Measurements from ENCODE around the gene ABHD17A.
A peak's percentile ranks its signal among the peaks of the same experiment; 100 is the strongest.
"Not testable (repeated sequence)": the region's sequence is repeated elsewhere in the genome, so short reads cannot be mapped to it uniquely, and the experiment has no call there.

The ABHD17A gene

DNA sequence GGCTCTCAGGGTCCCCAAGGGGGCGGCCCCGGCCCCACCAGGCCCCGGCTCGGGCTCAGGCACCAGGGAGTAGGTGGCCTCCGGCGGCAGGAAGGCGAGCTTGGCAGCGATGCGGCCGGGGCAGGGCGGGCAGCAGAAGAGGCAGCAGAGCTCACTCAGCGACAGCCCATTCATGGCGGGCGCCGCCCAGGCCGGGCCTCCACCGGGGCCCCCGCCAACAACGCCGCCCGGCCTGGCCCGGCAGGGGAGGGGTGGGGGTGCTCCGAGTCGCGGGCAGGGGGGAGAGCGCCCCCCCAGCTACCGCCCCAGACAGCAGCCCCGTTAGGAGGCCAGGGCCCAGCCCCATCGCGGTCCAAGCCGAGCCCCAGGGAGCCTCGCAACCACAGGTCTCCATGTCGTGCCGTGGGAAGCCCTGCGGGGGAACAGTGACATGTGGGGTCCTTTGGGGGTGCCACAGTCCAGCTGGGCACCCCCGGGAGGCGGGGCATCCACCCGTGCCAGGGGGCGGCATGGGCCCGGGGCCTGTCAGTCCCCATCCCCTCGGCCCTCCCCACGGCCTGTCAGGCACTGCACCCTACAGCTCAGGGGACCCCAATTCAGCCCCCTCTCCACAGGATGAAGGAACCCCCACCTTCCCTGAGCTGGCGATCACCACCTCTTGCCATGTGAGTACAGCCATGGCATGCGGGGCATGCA is 3.8 kb downstream of the ABHD17A start:
- DNase-seq (ENCODE audit: low read depth) = not testable (repeated sequence)

DNA sequence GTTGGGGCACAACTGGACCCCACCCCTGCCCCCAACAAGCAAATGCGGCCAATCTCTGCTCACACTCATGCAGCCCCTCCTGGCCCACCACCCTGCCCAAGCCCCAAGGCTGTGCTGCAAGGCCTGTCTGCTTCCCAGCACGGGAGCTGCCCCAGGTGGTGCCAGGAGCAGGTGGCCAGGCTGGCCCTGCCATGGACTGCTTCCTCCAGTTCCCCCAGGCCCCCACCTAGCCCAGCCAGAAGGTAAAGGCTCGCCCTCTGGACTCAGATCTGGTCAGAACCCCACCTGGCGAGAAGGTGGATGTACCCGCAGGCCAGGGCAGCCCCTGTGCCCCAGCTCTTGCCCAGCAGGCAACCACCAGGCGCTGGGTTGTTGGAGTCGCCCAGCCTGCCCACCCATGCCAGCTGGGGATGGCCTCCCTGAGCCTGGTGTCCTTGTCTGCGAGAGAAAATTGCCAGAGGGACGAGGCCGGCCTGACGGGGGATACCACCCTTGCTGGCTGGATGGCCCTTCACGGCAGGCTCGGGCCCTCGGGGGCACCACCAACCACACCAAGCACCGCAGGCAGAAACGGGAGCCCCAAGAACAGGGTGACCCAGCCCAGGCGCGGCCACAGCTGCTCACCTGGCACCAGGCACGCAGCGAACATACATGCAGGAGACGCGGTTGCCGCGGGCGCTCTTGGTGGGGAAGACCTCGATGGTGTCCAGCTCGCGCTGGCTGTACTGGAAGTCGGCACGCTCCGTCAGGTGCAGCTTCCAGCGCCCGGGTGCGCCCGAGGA is 4.5 kb downstream of the ABHD17A start:
- DNase-seq (ENCODE audit: low read depth) = no peak

DNA sequence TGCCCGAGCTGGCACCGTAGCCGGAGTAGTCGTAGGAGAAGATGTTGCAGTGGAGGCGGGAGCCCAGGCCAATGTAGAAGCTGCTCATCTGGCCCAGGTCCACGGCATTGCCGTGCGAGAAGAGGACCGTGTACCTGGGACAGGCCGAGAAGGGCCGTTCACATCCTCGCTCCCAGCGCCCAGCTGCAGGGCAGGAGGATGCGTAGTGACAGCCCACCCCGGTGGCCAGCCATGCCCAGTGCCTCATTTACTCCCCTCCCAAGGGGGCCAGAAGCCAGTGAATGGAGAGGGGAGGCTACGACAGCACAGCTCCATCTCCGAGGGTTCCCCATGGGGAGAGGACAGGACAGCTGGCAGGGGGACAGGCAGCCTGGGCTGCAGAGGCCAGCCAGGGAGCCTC is 5.3 kb downstream of the ABHD17A start:
- DNase-seq (ENCODE audit: low read depth) = not testable (repeated sequence)

DNA sequence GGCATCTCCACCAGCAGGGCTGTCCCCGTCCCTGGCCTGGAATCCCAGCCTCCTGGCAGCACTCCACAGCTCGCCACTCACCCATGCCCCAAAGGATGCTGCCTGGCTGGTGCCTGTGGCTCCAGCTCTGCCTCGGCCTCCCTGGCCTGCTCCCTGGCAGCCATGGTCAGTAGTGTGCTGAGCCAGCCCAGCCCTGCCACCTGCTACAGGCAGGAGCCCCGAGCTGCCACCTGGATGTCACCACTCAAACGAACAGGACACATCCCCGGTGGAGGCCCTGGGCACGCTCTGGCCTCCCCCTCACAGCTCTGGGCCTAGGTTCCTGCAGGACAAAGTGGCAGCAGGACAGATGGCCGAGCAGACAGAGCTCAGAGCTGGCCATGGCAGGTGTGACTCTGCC is 6.7 kb downstream of the ABHD17A start:
- DNase-seq (ENCODE audit: low read depth) = not testable (repeated sequence)

DNA sequence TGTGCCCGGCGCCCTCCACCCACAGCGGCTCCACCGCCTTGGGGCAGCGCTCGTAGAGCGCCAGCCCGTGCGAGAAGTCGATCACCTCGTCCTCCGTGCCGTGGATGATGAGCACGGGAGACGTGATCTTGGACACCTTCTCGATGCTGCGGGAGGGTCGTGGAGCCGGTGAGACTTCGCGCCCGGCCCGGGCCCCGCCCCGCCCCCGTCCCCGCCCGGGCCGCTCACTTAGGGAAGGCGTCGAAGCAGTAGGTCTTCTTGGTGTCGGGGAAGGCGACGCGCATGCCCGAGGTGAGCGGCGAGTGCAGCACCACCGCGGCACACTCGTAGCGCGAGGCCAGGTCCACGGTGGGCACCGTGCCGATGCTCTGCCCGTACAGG is 8.0 kb downstream of the ABHD17A start:
- not testable (repeated sequence) for DNase-seq (ENCODE audit: low read depth)

DNA sequence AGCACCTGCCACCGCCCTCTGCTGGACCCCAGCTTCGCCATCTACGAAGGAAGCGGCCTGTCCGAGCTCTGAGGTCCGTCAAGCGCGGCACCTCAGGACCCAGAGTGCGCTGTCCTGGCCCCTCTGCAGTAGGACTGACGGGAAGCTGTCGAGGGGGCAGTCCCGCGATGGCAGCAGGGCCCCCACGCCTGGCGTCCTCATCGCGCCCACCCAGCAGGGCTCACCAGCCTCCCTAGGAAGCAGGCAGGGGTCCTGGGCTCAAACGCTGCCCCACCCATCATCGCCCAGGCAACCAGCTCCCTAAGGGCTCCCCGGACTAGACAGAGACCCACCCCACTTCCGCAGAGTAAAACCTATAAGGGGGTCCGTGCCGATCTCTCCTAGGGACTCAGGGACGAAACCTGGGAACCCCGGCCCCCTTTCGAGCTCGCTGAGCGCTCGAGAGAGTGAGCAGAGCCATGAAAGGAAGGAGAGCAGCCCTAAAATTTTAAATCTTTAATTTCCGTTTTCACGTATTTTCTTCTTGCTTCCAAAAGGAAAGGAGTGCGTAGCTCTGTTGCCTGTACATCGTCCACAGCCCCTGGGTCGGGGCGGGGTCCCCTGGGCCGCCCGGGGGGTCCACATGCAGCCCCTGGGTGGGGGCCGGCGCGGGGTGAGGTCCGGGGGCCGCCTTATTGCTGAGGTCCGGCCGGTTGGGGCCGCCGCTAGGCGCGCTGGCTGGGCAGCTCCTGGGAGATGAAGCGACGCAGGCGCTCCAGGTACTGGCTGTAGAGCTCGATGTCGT is 8.6 kb downstream of the ABHD17A start:
- DNase-seq (ENCODE audit: low read depth) = not testable (repeated sequence)

DNA sequence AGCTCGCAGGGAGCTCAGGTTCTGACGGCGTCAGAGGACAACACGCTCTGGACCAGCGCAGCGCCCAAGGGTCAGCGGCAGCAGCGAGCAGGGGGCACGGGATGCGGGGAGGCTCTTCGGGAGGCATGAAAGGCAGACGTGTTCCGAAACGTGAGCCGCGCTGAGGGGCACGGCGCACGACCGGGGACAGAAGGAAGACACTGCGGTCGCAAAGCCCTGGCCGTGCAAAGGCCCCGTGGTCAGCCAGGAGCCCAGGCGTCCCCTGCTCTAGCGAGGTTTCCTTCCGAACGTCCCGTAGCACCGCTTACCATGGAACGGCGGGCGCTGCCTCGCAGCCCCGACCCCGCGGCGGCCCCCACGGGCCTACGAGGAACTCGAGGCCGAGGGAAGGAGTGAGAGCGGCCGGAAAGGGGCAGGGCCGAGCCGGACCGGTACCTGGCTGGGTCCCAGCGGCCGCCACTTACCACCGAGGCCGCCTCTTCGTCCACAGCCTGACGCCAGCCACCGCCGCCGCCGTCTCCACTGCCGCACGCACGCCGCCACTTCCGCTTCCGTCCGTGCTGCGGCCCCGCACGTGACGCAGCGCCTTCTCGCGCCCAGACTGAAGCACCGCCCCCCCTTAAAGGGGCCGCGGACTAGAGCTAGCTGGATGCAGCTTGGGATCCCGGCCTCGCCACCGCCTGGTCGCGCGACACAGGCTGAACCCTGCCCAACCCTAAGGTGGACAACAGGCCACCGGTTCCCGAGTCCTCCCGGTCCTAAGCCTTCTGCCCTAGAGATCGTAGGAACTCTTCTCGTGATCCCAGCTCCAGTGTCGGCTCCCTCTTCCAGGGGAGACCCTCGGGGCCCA is 9.4 kb downstream of the ABHD17A start:
- DNase-seq (ENCODE audit: low read depth) = peak; percentile 79

DNA sequence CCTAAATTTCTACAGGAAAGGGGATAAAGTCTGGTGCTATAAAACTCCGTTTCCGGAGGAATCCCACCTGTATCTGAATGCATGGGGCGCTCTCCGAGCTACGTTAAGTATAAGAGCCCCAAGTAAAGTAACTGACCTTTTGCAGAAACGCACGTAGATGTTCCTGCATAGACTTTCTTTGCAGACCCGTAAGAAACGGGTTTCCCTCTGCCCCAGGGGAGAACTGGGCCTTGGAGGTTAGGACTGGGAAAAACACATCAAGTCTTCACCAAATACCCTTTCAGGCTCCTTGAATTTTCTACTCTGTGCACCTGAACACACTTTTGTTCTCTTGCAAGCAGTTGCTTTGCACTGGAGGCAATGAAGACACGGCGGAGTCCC is 10.0 kb downstream of the ABHD17A start:
- not testable (repeated sequence) for DNase-seq (ENCODE audit: low read depth)

DNA sequence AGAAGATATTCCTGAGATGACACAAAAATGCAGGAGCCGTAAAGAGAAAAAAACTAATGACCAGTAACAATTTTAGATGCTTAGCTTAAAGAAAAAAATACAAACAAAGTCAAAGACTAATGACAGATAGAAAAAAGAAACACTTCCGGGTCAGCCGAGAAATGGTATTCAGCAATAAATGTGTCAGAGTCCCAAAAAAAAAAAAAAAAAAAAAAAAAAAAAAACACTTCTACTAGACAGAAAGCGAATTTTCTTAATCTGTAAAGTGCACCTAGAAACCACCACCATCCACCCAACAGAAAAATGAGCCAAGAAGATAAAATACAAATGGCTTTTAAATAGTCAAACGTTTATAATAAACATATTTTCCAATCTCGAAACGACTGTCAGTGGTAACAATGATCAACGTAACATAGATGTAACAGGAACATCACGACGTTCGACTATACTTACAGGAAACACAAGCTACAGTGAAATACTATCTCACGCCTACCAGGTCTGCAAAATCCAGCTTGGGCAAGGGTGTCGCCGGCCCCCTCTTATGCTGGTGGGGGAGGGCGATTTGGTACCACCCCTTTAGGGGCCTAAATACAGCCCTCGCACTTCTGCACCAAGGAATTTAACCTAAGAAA is 10.6 kb downstream of the ABHD17A start:
- DNase-seq (ENCODE audit: low read depth) = no peak

DNA sequence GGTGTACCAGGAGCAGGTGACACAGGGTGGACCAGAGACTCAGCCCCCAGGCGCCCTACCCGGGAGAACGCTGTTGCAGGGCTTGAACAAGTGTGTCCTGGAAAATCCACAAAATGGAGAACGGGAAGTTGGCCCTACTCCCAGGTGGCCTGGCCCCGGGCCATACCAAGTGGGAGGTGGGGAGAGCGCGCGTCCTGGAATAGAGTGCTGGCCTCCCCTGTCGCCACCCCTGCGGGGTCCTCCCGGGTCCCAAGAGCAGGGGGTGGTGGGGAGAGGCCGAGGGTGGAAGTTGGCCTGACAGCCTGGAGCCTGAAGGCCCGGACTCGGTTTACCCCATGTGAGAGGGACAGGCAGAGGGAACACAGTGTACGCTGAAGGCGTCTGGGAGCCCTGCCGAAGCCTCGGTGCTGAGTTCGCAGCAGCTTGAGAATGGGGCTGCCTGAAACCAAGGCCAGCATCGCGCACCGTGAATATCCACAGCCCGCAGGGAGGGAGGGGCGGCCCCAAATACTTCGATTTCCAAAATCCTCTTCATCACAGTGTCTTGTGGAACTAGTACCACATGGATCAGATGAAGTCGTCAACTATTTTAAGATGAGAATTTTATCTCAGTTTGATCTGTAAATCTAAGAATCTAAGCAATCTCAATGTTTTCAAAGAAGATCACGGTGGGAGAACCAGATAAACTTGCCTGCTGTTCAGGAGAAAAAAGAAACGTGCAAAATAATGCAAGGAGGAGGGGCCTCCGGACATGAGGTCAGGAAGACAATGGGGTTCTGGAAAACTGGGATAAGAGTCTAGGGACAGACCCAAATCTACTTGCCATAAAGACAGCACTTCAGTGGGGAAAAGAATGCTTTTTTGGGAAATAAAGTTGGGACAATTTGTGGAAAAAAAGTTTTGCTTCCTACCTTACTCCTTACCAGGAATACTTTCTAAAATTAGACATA is 11.5 kb downstream of the ABHD17A start:
- DNase-seq (ENCODE audit: low read depth) = no peak

DNA sequence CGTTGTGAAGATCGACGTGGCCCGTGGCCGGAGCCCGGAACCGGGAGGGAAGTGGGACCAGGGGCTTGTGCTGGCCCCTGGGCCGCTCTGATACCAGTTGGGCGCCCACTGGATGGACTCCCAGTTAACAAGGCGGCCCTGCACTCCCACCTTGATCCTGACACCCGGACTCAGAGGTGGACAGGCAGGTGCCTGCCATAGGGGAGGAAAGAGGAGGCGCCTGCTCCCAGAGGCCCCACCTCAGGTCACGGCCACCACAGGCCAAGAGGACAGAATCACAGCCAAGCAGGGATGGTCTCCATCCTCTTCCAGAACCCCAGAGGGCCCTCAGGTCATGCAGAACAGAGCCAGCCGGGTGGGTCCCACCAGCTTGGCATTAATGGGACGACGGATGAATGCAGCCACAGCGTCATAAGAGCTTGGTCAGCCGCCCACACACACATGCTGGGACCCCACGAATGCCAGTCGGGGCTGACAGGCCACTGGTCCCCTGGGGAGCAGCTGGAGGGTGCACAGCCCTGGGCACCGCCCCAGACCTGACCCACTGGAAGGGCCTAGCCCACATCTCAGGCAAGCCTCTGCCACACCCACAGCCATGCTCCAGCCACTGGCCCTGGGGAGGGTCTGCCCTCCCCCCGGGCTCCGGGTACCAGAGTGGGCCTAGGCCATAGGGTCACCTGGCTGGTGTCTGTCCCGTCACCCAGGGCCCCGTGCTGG is 12.3 kb downstream of the ABHD17A start:
- DNase-seq (ENCODE audit: low read depth) = no peak

DNA sequence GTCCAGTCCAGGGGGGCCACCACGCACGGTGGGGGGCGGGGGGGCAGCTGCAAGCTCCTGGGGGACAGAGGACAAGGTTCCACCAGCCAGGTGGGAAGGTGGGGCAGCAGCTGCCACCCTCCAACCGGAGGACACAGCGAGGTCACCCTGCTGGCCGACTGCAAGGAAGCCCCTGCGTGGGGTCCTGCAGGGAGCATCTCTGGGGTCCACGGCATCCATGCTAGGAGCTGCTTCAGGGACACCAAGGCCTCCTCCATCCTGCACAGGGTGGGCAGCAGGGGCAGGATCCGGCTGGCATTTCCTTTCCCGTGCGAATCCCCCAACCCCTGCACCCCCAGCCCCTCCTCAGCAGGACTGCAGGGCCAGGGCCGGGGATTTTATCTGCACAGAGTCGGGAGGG is 13.7 kb downstream of the ABHD17A start:
- DNase-seq (ENCODE audit: low read depth) = no peak

DNA sequence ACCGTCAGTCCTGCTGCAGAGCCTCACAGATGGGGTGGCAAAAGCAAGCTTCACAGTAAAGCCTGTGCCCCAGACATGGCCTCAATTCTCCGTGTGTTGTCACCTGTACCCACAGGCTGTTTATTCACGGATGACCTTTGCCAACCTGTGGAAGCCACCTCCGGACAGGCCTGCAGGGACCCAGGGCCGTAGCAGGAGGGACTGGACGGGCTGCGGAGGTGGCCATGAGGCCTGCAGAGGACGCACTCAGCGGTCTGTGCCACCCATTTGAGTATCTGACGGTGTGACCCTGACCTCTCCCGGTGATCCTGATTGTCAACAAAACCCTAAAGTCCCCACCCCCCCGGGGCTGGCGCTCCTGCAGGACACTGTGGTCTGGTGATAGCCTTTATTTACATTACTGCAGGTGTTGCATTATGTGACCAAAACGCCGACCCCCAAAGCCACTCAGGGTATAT is 14.1 kb downstream of the ABHD17A start:
- DNase-seq (ENCODE audit: low read depth) = no peak

DNA sequence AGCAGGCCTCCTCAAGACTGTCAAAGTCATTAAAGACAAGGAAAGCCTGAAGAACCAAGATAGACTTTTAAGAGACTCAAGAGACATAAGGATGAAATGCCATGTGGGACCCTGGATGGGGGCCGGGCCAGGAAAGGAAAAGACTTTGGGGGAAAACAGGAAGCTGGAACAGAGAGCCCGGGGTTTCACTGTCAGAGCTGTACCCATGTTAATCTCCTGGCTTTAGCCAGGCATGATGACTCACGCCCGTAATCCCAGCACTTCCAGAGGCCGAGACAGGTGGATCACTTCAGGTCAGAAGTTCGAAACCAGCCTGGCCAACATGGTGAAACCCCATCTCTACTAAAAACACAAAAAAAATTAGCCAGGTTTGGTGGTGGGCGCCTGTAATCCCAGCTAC is 16.3 kb downstream of the ABHD17A start:
- DNase-seq (ENCODE audit: low read depth) = no peak

DNA sequence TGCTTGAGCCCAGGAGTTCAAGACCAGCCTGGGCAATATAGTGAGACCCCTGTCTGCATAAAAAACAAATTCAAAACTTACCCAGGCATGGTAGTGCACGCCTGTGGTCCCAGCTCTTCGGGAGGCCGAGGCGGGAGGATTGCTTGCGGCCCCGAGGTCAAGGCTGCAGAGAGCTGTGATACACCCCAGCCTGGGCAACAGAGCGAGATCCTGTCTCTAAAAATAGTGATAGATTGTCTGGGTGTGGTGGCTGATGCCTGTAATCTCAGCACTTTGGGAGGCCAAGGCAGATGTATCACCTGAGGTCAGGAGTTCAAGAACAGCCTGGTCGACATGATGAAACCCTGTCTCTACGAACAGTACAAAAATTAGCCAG is 18.0 kb downstream of the ABHD17A start:
- DNase-seq (ENCODE audit: low read depth) = no peak

DNA sequence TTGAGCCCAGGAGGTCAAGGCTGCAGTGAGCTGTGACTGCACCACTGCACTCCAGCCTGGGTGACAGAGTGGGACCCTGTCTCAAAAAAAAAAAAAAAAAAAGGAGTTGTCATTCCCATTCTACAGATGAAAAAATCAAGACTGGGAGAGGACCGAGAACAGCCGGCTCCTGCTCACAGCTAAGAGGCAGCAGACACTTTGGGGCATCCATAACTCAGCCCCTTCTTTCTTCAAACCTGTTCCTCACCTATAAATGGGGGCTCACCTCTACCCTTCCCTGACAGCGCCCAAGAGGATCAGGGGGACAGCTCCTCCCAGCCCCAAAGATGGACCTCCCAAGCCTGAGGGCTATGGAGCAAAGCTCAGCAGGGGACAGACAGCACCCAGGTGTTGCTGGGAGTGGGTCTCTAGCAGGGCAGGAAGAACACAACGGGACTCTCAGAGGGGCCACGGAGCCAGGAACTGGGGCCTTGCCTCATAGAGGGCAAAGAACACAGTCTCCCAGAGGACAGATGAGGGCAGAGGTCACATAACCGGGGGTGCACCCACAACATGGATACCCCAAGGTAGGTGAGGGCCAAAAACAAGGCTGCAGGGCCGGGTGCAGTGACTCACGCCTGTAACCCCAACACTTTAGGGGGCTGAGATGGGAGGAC is 18.5 kb downstream of the ABHD17A start:
- no peak for DNase-seq (ENCODE audit: low read depth)

DNA sequence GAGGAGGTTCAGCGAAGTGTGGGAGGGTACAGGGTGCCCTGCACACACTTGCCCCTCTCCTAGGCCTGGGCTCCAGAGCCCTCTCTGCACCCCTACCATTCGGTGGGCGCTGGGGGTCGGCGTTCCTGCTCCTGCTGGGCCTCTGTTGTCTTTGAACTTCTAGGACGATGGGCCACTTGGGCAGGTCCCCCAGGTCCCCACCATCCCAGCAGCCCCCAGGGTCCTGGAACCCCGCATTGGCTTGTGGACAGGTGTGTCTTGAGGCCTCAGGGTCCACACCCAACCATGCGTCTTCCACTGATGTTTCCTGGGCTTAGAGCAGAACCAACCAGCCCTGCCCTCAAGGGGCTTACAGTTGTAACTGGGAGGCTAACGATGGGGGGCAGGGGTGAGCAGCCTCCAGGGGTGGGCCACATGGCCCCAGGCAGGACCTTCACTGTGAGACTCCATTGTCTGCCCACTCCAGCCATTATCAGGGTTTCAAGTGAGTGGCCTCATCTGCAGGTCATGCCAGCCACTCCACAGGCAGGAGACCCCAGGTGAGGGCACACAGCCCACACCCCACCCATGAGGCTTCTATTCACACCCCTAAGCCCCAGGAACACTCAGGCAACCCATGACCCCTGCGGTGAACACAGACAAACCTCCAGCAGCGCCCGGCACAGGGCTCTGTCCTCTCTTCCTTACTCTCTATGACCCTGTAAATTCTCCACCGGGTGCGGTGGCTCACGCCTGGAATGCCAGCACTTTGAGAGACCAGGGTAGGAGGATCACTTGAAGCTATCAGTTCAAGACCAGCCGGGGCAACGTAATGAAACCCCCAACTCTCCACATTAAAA is 19.9 kb downstream of the ABHD17A start:
- DNase-seq (ENCODE audit: low read depth) = no peak

Measured in T-helper 22 cell (primary cell).